ENCODE measurements around the gene EHBP1L1.

- TF ChIP-seq, protein P1, sequence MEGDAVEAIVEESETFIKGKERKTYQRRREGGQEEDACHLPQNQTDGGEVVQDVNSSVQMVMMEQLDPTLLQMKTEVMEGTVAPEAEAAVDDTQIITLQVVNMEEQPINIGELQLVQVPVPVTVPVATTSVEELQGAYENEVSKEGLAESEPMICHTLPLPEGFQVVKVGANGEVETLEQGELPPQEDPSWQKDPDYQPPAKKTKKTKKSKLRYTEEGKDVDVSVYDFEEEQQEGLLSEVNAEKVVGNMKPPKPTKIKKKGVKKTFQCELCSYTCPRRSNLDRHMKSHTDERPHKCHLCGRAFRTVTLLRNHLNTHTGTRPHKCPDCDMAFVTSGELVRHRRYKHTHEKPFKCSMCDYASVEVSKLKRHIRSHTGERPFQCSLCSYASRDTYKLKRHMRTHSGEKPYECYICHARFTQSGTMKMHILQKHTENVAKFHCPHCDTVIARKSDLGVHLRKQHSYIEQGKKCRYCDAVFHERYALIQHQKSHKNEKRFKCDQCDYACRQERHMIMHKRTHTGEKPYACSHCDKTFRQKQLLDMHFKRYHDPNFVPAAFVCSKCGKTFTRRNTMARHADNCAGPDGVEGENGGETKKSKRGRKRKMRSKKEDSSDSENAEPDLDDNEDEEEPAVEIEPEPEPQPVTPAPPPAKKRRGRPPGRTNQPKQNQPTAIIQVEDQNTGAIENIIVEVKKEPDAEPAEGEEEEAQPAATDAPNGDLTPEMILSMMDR (optimal IDR thresholded peaks at IDR 0.05 in 1 of 3, IDR thresholded peaks at IDR 0.05 in 1 of 3, conservative IDR thresholded peaks at IDR 0.05 in 1 of 3; ENCODE audit: extremely low read depth in 1 of 3, insufficient read depth in 2 of 3, low read length in 3 of 3): no peak
- TF ChIP-seq EZH2 (IDR thresholded peaks at IDR 0.05; ENCODE audit: low read length): no peak
Measured at GRCh38 chr11:65580031-65580692, 4.3 kb downstream of the EHBP1L1 start.
